Vagina (tissue), 1 donor: ENCODE results near the gene WNK3. TPM values are rescaled to one million over a fixed set of nuclear protein-coding genes. Genes with fewer than 3 reads are reported as not detected.

Experiments used
- small RNA-seq: library from RNA; depleted of rRNA; stranded (forward); fragments of <200 nt; gene quantifications from one replicate; pipeline ENCODE3, GENCODE V24; 2016
- total RNA-seq: library from RNA; depleted of rRNA; stranded (reverse); fragments of >200 nt; gene quantifications from one replicate; pipeline ENCODE4 v1.2.3, GENCODE V29; 2016

The WNK3 gene
- total RNA-seq, 1 donor from 2014 or later: 2.0 TPM

Small RNA genes lying within 50 kb of the gene (small RNA-seq; reads per million reads assigned to genes)
- not detected for gene AL589872.1
- not detected for gene RNU6-434P

Other genes starting within 250 kb of the WNK3 start
- 13.5 TPM for gene FAM120C, start 174.8 kb downstream of the WNK3 start, total RNA-seq
- gene TSR2, start 82.4 kb upstream of the WNK3 start, total RNA-seq: 14.7 TPM
- gene FGD1, start 138.2 kb upstream of the WNK3 start, total RNA-seq: 8.1 TPM
- 25.3 TPM for gene GNL3L, start 172.2 kb upstream of the WNK3 start, total RNA-seq